ENCODE data around the gene TDRD1.

- no peak for TF ChIP-seq GATA2 (IDR thresholded peaks at IDR 0.05; ENCODE audit: low read depth, low read length)
- no peak for TF ChIP-seq GATA3 (IDR thresholded peaks at IDR 0.05; ENCODE audit: low read depth, low read length)
Measured at GRCh38 chr10:114246679-114247305, 67.6 kb downstream of the TDRD1 start.

All from SH-SY5Y (cell line).